ENCODE results near the gene M1AP.

DNA sequence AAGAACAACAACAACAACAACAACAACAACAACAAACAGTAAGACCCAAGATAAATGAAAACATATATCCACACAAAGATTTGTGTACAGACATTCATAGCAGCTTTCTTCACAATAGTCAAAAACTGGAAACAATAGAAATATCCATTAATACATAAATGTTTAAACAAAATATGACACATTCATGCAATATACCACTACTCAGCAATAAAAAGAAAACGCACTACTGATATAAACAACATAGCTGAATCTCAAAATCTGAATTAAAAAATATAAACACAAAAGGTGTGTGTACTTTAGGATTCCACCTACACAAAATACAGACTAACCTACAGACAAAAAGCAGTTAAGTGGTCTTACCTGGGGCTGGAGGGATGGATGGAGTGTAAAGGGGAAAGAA, 51.5 kb downstream of the M1AP start:
- TF ChIP-seq POLR2A (IDR thresholded peaks at IDR 0.05) = no peak
- TF ChIP-seq, protein P1, sequence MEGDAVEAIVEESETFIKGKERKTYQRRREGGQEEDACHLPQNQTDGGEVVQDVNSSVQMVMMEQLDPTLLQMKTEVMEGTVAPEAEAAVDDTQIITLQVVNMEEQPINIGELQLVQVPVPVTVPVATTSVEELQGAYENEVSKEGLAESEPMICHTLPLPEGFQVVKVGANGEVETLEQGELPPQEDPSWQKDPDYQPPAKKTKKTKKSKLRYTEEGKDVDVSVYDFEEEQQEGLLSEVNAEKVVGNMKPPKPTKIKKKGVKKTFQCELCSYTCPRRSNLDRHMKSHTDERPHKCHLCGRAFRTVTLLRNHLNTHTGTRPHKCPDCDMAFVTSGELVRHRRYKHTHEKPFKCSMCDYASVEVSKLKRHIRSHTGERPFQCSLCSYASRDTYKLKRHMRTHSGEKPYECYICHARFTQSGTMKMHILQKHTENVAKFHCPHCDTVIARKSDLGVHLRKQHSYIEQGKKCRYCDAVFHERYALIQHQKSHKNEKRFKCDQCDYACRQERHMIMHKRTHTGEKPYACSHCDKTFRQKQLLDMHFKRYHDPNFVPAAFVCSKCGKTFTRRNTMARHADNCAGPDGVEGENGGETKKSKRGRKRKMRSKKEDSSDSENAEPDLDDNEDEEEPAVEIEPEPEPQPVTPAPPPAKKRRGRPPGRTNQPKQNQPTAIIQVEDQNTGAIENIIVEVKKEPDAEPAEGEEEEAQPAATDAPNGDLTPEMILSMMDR (IDR thresholded peaks at IDR 0.05) = no peak
